PC-3 (cell line): ENCODE data around the gene SLC22A4. TPM values are rescaled to one million over a fixed set of nuclear protein-coding genes. Genes with fewer than 3 reads are reported as not detected.

Experiments used
- ATAC-seq: fragments of 200-7000 bp; cut with Tn5 transposase; 2 replicates; pipeline ENCODE4 v1.9.1; 2020; ENCODE audit warnings: mild to moderate bottlenecking, moderate library complexity
- BruUV-seq: library from RNA; stranded (reverse); fragments of 400-500 nt; replicated peaks from 2 replicates; lab custom pipeline; 2021; lab: Mats Ljungman, UMichigan
- CTCF ChIA-PET: fragments of 300-600 bp; sonication (Branson Sonifier 250); formaldehyde crosslinking; loops from one replicate; lab custom pipeline; 2022; ENCODE audit warnings: antibody characterized with exemption; lab: Charles Lee
- POLR2A ChIA-PET: fragments of 300-600 bp; sonication (Branson Sonifier 250); formaldehyde crosslinking; loops from one replicate; lab custom pipeline; 2022; ENCODE audit warnings: antibody characterized with exemption; ENCODE audit not compliant: unreplicated experiment; lab: Charles Lee
- DNase-seq: peaks from one replicate; pipeline ENCODE4 v3.0.0-alpha.2; 2015
- H2AFZ ChIP-seq: fragments of 300-600 bp; sonication (generic); 2 replicates; pipeline ENCODE4 v1.6.0; 2016; ENCODE audit warnings: antibody characterized with exemption, low read length
- H3F3A ChIP-seq: fragments of 300-600 bp; sonication (generic); one replicate; pipeline ENCODE4 v1.6.0; 2017; ENCODE audit warnings: antibody characterized with exemption, low read length, control low read depth, mild to moderate bottlenecking; ENCODE audit not compliant: unreplicated experiment
- H3K27ac ChIP-seq: fragments of 300-600 bp; sonication (generic); 2 replicates; pipeline ENCODE4 v1.5.1; 2016; ENCODE audit warnings: mild to moderate bottlenecking, low read length
- H3K27me3 ChIP-seq: fragments of 300-600 bp; sonication (generic); 2 replicates; pipeline ENCODE4 v1.6.1; 2016; ENCODE audit warnings: low read length, mixed read lengths
- H3K36me3 ChIP-seq: fragments of 300-600 bp; sonication (generic); 2 replicates; pipeline ENCODE4 v1.6.1; 2016; ENCODE audit warnings: low read depth, mixed run types, low read length, mixed read lengths
- H3K4me1 ChIP-seq: fragments of 300-600 bp; sonication (generic); 2 replicates; pipeline ENCODE4 v1.5.1; 2016; ENCODE audit warnings: low read length; ENCODE audit not compliant: insufficient read depth
- H3K4me2 ChIP-seq: fragments of 300-600 bp; sonication (generic); 2 replicates; pipeline ENCODE4 v1.6.0; 2016; ENCODE audit warnings: low read length
- H3K4me3 ChIP-seq: fragments of 300-600 bp; sonication (generic); 2 replicates; pipeline ENCODE4 v1.5.1; 2016; ENCODE audit warnings: mild to moderate bottlenecking, low read length, mixed read lengths
- H3K79me2 ChIP-seq: fragments of 300-600 bp; sonication (generic); 2 replicates; pipeline ENCODE4 v1.6.1; 2017; ENCODE audit warnings: low read length, mixed read lengths
- H3K9ac ChIP-seq: fragments of 300-600 bp; sonication (generic); 2 replicates; pipeline ENCODE4 v1.6.0; 2016; ENCODE audit warnings: mild to moderate bottlenecking, low read length
- H3K9me2 ChIP-seq: fragments of 300-600 bp; sonication (generic); replicated peaks from 2 replicates; pipeline ENCODE4 v1.6.1; 2016; ENCODE audit warnings: mixed run types, low read length, mixed read lengths
- H3K9me3 ChIP-seq: fragments of 300-600 bp; sonication (generic); 2 replicates; pipeline ENCODE4 v1.6.1; 2016; ENCODE audit warnings: low read length, mixed read lengths
- H4K20me1 ChIP-seq: fragments of 300-600 bp; sonication (generic); 2 replicates; pipeline ENCODE4 v1.6.1; 2016; ENCODE audit warnings: low read length, mixed read lengths
- EZH2 ChIP-seq: fragments of 300-600 bp; sonication (generic); IDR thresholded peaks from one replicate; pipeline ENCODE4 v1.6.1; 2017; ENCODE audit warnings: antibody characterized with exemption, mild to moderate bottlenecking, low read length; ENCODE audit not compliant: unreplicated experiment
- EZH2phosphoT487 ChIP-seq: fragments of 300-600 bp; sonication (generic); IDR thresholded peaks from 2 replicates; pipeline ENCODE4 v1.6.1; 2018; ENCODE audit warnings: mild to moderate bottlenecking, antibody characterized with exemption, low read length, borderline replicate concordance
- intact Hi-C: fragments of 100-400 bp; cut with micrococcal nuclease; formaldehyde crosslinking; loops from 2 replicates; pipeline ENCODE4 v1.9.0; 2023
- total RNA-seq: library from RNA; depleted of rRNA; stranded (reverse); fragments of >200 nt; gene quantifications from 2 replicates; pipeline ENCODE4 v1.2.3, GENCODE V29; 2014
- TF ChIP-seq, protein P1 (sequence below): fragments of 300-600 bp; sonication (generic); conservative IDR thresholded peaks from 2 replicates; pipeline ENCODE4 v1.5.1; 2017; ENCODE audit warnings: antibody characterized with exemption, low read depth, mild to moderate bottlenecking, low read length

The SLC22A4 gene
- total RNA-seq, 1 experiment from 2014 or later: 3.4 TPM

DNA sequence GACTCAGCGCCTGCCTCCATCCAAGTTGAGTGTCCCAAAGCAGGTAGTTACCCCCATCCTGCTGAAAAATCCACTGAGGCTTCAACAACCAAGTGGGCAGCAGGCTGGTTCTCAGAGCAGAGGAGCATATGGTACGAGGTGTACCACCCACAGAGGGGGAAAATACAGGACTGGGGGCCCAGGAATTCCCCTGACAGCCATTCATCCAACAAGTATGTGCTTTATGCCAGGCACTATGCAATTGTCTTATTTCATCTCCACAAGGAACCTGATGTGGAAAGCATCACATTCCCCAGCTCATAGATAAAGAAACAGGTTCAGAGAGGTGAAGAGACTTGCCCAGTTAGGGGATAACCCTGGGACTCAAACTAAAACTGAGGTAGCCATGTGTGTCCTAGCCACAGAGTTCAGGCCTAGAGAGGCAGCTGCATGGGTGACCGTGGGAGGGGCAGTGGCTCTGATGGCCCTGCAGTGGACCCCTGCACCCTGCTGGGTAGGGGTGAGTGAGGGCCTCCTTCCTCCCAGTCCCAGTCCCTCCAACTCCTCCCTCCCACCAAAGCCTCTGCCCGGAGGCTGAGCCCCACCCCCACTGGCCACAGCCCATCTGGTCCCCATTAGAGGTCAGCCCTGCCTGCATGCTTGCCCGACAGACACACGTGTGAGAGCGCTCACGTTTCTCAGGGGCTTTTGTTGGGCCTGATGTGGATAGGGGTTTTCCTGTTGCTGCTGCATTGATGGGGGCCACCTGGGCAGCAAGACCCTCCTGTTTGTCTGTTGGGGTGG is 25.2 kb upstream of the SLC22A4 start:
- intact Hi-C loops: no loop called here
- H3K4me3 ChIP-seq: no peak overlapping the region
- no peak overlapping the region for H2AFZ ChIP-seq
- H3K9me2 ChIP-seq: no peaks in the 10 kb centered on the region
- no peaks in the 10 kb centered on the region for H3F3A ChIP-seq
- no peaks in the 10 kb centered on the region for H3K9me3 ChIP-seq
- H3K27ac ChIP-seq: no peak overlapping the region
- 0 out of 2 replicates have a peak, but pooled peaks cover 5% of the 10 kb centered on the region for H3K36me3 ChIP-seq
- H3K79me2 ChIP-seq: no peaks in the 10 kb centered on the region
- H3K9ac ChIP-seq: no peak overlapping the region
- no peaks in the 10 kb centered on the region for H4K20me1 ChIP-seq
- no peak for DNase-seq
- no TSS peak for BruUV-seq
- ChIA-PET CTCF (interaction anchor here (0.5 to 0.7 kb wide), 2 partner anchors 8 to 25 kb away, joined by 3 to 7 read pairs; partner anchors contain the start of gene SLC22A4), POLR2A (no interaction called here)
- TF ChIP-seq EZH2phosphoT487 (no peak), EZH2 (no peak)
- TF ChIP-seq, protein P1, sequence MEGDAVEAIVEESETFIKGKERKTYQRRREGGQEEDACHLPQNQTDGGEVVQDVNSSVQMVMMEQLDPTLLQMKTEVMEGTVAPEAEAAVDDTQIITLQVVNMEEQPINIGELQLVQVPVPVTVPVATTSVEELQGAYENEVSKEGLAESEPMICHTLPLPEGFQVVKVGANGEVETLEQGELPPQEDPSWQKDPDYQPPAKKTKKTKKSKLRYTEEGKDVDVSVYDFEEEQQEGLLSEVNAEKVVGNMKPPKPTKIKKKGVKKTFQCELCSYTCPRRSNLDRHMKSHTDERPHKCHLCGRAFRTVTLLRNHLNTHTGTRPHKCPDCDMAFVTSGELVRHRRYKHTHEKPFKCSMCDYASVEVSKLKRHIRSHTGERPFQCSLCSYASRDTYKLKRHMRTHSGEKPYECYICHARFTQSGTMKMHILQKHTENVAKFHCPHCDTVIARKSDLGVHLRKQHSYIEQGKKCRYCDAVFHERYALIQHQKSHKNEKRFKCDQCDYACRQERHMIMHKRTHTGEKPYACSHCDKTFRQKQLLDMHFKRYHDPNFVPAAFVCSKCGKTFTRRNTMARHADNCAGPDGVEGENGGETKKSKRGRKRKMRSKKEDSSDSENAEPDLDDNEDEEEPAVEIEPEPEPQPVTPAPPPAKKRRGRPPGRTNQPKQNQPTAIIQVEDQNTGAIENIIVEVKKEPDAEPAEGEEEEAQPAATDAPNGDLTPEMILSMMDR: no peak
- H3K4me1 ChIP-seq: peaks cover 27% of the 10 kb centered on the region
- no peak for ATAC-seq
- no peaks in the 10 kb centered on the region for H3K27me3 ChIP-seq
- H3K4me2 ChIP-seq: no peak overlapping the region

DNA sequence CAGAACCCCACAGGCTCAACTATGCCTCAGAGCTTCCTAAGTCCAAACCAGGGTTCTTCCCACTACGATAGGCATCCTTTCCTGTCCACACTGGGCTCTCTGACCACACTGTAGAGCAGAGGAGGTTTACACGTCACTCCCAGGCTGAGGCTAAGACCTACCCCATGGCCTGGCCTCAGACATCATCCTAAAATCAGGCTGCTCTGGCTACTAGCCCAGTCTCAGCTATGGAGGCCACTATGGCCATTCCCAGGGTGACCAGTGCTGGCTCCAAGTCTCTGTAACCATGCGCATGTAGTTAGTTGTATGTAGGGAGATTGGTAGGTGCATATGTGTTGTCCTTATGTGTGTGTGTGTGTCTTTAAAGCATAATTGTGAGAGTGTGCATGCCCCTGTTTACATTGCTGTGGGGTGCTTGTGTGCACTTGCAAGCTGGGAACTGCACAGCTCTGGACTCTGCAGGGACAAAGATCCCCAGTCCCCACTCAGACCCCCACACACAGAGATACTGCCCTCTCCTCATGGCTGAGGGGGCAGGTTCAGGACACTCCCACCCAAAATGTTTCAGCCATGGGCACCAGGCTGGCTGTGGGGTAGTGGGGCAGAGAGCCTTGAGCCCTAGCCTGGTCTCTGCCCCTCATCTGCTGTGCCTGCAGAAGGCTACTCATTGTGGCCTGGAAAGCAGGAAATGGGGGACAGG is 24.4 kb upstream of the SLC22A4 start:
- no TSS peak for BruUV-seq
- no peak for DNase-seq
- Histone ChIP-seq H3K9ac (no peak overlapping the region), H2AFZ (no peak overlapping the region), H3F3A (no peaks in the 10 kb centered on the region), H3K4me3 (no peak overlapping the region), H4K20me1 (no peaks in the 10 kb centered on the region), H3K79me2 (no peaks in the 10 kb centered on the region), H3K4me1 (peaks cover 19% of the 10 kb centered on the region), H3K27ac (no peak overlapping the region), H3K36me3 (0 out of 2 replicates have a peak, but pooled peaks cover 5% of the 10 kb centered on the region), H3K27me3 (no peaks in the 10 kb centered on the region), H3K9me3 (no peaks in the 10 kb centered on the region), H3K4me2 (no peak overlapping the region), H3K9me2 (no peaks in the 10 kb centered on the region)
- ChIA-PET POLR2A (no interaction called here), CTCF (interaction anchor here (0.7 kb wide), 1 partner anchor 9 kb away, joined by 3 read pairs; no protein-coding TSS in a partner anchor)
- TF ChIP-seq EZH2phosphoT487 (no peak), EZH2 (no peak)
- TF ChIP-seq, protein P1: no peak
- no peak for ATAC-seq
- intact Hi-C loops: no loop called here

DNA sequence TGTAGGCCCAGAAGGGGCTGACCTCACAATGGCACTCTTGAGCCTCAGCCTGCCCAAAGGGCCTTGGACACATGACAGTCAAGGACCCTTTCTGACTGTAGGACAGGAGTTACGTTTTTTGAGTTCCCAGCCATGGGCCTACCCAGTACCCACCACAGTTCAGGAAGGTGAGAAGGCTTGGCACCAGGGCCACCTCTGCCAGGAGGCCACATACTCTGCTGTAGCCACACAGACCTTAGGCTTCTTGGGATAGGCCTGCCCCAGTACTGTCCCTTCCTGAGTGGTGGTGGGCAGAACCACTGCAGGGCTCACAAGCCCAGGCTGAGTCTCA is 23.9 kb upstream of the SLC22A4 start:
- H3K27ac ChIP-seq: no peak overlapping the region
- H3K27me3 ChIP-seq: no peaks in the 10 kb centered on the region
- no peaks in the 10 kb centered on the region for H4K20me1 ChIP-seq
- no peaks in the 10 kb centered on the region for H3F3A ChIP-seq
- no peak overlapping the region for H2AFZ ChIP-seq
- BruUV-seq: no TSS peak
- H3K79me2 ChIP-seq: no peaks in the 10 kb centered on the region
- no peaks in the 10 kb centered on the region for H3K9me2 ChIP-seq
- H3K9me3 ChIP-seq: no peaks in the 10 kb centered on the region
- DNase-seq (no peak), ATAC-seq (no peak)
- no peak overlapping the region for H3K9ac ChIP-seq
- TF ChIP-seq EZH2phosphoT487 (no peak), EZH2 (no peak)
- TF ChIP-seq, protein P1: no peak
- ChIA-PET CTCF (no interaction called here), POLR2A (no interaction called here)
- H3K4me1 ChIP-seq: peaks cover 14% of the 10 kb centered on the region
- intact Hi-C loops: no loop called here
- H3K4me3 ChIP-seq: no peak overlapping the region
- H3K4me2 ChIP-seq: no peak overlapping the region
- H3K36me3 ChIP-seq: 0 out of 2 replicates have a peak, but pooled peaks cover 5% of the 10 kb centered on the region
